Right lung (tissue), 5 donors: ENCODE data around the gene GLYATL1. TPM values are rescaled to one million over a fixed set of nuclear protein-coding genes. Genes with fewer than 3 reads are reported as not detected.
"Not testable (repeated sequence)": the region's sequence is repeated elsewhere in the genome, so short reads cannot be mapped to it uniquely, and the experiment has no call there.

Experiments used
- DNase-seq, 2 donors: peaks; one replicate each; pipeline ENCODE4 v3.0.0-alpha.2; 2013
- polyA plus RNA-seq, 5 donors: library from polyadenylated mRNA; unstranded; fragments of 120-200 nt; gene quantifications; one replicate each; pipeline versions ENCODE4 v1.2.1 to v1.2.3, GENCODE V29; 2013; ENCODE audit warnings: inconsistent platforms in 1 of 5, low replicate concordance in 1 of 5; ENCODE audit not compliant: insufficient read length in 5 of 5, insufficient read depth in 1 of 5

GLYATL1 gene
- polyA plus RNA-seq, 5 donors = 2.9 to 5.1 (median 4.7) TPM

DNA sequence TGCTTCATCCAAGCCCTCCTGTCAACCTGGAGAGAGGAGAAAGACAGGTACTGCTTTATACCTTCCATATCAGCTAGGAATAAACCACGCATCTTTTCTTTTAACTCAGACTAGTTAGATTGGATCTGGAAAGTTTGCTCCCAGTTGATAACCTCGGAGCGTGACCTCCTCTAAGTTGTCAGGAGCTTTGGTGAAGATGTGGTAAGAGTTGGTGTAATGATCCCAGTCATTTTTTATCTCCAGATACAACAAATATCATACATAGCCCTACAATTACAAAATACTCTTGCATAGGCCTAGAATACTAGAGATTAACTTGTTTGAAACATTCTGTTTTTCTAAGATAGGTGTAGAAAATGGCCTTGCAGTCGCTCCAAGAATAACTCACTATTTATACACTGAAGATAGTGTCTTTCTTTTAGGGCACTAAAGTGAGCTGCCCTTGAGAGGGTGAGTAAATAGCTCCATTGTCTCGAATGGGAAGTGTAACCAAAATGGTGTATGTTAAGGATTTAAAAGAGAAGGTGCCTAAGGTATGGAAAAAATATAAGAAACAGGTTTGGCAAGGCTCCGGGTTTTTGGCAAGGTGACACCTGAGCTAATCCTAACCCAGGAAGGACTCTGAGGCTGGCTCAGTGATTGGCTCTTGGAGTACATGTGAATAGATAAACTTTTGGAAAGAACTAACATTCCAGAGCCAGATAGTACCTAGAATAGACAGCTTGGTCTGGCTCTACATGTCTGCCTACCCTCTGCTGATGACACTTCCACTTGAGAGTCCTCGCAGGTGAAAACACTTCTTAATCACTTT is 59.4 kb downstream of the GLYATL1 start:
- no peak for DNase-seq

- no peak for DNase-seq
Measured at GRCh38 chr11:58999291-58999680, 60.0 kb downstream of the GLYATL1 start.

GRCh38 chr11:59000003-59000402 is 60.7 kb downstream of the GLYATL1 start:
- no peak for DNase-seq

GRCh38 chr11:59002006-59002405 is 62.7 kb downstream of the GLYATL1 start:
- not testable (repeated sequence) for DNase-seq

Other genes starting within 250 kb of the GLYATL1 start
- gene GLYAT, start 207.5 kb upstream of the GLYATL1 start, polyA plus RNA-seq = under 1 TPM in 2 of 5 donors, not detected in 3; 0.18 to 0.58 TPM
- 1 to 10 TPM; 1.1 to 3.2 (median 2.1) TPM for gene GLYATL2, start 94.8 kb upstream of the GLYATL1 start, polyA plus RNA-seq
- under 1 TPM in 3 of 5 donors, not detected in 2; 0.16 to 0.73 (median 0.23) TPM for gene GLYATL1B, start 146.8 kb downstream of the GLYATL1 start, polyA plus RNA-seq
- 10 to 100 TPM in 4 of 5 donors, 1 to 10 TPM in 1; 9.3 to 26.5 (median 14.5) TPM for gene FAM111B, start 167.7 kb downstream of the GLYATL1 start, polyA plus RNA-seq
- gene FAM111A, start 203.4 kb downstream of the GLYATL1 start, polyA plus RNA-seq = 100 to 1,000 TPM in 3 of 5 donors, 10 to 100 TPM in 2; 62.1 to 130 (median 101) TPM
- 10 to 100 TPM; 53.5 to 73.5 (median 69.1) TPM for gene DTX4, start 232.6 kb downstream of the GLYATL1 start, polyA plus RNA-seq